CD1c-positive myeloid dendritic cell (primary cell): ENCODE measurements around the gene TSC22D4.

Experiments used
- DNase-seq: peaks from one replicate; pipeline ENCODE4 v3.0.0-alpha.2; 2016; ENCODE audit errors: extremely low spot score

TSC22D4 gene

DNA sequence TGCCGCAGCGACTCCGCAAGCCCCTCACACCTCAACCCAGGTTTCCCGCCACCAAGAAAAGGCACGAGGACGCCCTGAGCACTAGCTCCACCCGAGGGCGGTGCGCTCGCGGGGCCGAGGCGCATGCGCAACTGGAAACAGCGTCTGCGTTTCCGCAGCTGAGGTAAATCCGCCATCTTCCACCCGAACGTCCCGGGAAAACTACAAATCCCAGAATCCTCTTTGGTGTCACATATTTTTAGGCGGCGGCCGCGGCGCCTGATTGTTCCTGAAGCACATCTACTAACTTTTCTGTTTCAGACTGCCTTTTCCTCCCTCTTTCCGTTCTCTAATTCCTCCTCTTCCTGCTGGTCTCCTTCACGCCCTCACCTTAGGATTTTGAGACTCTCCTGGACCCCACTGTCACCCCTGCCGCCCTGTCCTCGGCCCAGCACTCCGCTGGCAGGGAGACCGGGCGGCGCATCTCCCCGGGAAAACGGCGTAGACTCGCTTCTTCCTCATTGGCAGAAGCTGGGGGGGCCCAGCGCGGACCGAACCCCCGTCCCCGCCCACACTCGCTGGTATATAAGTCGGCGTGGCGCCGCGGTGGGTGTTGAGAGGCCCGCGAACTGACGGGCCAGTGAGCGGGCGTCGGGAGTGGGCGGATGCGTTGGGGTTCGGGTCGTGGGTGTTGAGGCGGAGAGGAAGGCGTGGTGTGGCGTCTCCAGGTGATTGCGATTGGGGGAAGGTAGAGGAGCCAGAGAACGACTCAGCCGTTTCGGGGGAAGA lies 50.6 kb downstream of the TSC22D4 start, which contains the start of gene ZCWPW1:
TSS of gene ZCWPW1 (minus strand) at position 505 of the 768 bp plus-strand sequence. CDS start 8,054 bp downstream, outside the sequence.
- peak; percentile 98 for DNase-seq

DNA sequence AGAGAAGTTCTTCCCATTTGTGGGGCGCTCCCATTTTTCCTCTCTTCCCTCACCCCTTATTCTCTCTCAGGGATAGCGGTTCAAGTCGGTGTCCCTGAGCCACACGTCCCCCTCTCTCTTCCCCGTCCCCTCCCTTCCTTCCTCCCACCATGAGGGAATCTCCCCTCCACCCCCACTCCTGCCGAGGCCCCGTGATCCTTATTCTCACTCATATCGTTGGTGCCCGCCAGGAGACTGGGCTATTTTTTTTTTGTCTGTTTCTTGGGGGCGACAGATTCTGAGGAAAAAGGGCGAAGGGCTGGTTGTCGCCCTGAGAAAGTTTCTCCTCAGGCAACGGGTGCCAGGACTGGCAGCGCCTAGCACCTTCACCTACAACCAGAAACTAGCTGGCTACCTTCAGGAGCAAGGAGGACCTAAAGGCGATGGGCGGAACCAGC lies 51.2 kb downstream of the TSC22D4 start:
- DNase-seq, result no peak

DNA sequence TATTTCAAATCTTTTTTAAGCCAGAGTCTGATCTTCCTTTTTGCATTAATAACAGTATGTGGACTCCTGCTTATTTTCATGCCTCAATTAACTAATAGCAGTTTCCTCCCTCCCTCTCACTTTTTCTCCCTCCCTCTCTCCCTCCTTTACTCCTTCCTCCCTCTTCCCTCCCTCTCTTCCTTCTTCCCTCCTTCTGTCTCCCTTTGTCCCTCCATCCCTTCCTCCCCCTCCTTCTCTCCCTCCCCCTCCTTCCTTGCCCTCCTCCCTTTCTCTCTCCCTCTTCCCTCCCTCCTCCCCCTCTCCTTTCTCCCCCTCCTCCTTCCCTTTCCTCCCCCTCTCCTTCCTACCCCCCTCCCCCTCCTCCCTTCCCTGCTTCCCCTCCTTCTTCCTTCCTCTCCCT lies 52.5 kb downstream of the TSC22D4 start:
- DNase-seq, result no peak

DNA sequence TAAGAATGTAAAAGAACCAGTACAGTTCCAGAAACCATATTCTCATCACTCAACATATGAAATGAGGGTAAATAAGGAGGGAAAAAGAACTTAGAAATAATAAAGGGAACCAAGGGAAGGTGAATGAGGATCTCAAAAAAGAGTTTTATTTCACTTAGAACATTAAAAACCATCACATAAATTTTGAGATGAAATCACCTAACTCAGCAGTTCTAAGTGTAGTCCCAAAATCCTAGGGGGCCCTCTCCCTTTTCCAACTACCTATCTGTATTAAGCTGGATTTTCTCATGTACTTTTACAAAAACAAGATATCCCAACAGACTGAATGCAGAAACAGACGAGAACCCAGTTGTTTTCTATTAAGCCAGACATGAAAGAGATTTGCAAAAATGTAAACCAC lies 53.7 kb downstream of the TSC22D4 start:
- no peak for DNase-seq

DNA sequence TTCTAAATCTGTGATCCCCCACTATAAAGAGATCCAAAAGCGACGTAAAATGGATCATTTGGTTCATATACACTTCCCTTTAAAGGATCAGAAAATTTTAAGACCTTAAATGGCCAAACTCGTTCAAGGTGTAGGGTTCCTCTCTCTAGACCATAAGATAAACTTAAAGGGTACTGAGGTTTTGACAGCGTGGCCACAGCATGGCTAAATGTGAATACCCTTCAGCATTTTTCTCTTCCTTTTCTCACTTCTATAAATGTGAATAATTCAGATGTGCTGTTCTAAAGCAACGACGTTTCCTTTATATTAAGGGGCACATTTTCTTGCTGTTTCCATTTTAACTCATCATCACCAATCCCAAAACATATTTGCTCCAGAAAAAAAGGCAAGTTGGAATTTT lies 55.7 kb downstream of the TSC22D4 start:
- DNase-seq, result no peak

DNA sequence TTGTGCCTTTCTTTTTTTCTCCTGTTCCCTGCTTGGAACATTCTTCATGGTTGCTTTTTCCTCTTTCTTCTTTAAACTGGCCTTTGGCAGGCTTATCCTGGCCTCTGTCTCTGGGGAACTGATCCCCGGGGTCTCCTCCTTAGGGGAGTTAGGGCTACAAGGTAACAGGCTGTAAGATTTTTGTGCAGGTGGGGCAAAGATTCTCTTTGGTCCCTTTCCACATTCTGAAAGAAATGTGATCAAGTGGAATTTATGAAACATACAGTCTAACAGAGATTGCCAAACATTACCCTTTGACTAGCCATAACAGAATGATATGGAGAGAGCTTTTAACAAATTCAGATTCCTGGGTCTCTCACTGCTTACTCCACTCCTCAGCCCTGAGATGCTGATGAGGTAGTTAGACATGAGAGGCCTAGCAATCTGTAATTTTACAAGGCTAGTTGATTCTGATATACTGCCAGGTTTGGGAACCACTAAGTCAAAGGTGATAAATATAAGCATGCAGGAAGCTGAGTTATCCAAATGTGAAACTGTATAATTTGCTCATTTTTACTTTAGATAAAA lies 59.3 kb downstream of the TSC22D4 start:
- DNase-seq, result no peak

DNA sequence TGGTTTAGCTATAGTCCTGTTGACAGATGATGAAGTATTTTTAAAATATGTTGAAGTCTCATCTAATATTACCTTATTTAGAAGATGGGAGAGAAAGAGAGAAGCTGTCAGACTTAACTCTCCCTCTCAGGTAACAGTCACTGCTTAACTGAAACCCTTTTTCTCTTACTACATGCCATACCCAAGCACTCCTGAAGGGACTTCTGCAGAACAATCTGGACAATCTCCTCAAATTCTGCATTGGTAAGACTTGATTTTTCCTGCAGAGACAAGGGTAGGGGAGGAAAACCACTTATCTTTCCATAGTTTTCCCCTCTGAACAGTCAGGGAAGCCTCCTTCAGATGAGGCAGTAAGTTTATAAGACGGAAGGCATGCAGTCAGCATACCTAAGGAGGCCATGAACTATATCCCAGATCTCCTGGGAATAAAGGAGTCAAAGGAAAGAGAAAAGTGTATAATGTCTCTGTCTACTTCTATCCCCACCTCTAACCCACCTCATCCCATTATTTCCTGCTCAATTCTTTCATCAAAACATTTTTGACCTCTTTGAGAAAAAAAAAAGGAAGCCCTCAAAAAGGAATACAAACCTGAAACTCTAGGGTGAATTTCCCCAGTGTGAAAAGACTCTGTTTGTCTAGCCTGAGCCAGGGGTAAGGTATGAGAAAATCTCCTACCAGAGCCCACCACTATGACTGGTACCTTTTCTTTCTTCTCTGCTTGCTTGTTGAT lies 59.9 kb downstream of the TSC22D4 start:
- no peak for DNase-seq
